ENCODE results near the gene FN1.

Gene FN1

DNA sequence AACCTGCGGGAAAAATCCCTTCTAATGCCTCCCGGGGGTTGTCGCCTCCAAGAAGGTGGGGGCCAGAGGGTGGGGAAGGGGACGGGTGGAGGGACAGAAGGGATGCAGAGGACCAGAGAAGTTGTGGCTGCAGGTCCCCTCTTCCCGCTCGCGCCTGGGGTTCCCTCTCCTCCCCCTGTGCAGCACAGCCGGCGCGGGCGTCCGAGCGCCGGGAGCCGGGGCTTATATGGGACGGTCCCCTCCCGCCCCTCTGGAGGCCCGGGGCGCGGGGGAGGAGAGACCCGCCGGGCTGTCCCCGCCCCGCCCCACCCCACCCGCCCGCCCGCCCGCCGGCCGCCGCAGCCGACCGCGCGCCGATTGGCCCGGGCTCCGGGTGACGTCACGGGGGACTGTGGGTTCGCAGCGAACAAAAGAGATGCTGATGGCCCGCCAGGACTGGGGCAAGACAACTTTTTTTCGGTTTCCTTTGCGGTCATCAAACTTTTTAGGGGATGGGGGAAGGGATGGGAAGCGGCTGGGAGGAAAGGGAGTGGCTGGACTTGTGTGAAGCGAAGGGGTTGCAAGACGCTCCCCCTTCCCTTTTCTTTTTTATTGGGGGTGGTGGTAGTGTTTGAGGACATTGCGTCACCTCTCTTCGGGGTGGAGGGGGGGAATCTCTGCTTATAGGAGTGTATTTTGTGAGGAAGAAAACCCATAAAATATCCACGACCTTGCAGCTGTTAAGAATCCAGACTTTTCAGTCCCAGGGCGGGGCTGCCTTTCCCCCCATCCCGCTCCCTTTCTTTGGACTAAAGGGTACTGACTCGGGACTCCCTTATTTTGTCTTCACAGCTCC, at the start of gene FN1:
FN1 (minus strand) TSS at position 199 of the 835 bp plus-strand sequence. CDS start 266 bp downstream, outside the sequence.
- DNase-seq: peak; percentile 58

DNA sequence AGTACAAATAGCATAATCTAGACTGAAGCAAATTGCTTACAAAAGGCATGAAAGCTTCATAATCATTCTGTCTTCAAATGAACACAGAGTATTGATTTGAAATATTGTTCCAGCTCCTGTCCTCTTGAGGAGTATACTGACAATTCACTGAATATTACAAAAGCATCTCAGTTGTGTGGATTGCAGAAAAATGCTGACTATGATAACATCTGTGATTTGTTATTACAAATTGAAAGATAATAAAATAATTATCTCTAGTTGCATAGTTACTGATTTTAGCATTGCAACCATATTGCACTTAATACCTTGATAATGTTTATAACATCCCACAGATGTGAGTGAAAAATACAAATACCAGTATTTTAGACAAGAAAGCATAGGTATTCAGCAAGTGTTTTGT, 49.2 kb upstream of the FN1 start:
- no peak for DNase-seq

- no peak for DNase-seq
These were observed 48.7 kb upstream of the FN1 start for GRCh38 chr2:215484570-215484969.

DNA sequence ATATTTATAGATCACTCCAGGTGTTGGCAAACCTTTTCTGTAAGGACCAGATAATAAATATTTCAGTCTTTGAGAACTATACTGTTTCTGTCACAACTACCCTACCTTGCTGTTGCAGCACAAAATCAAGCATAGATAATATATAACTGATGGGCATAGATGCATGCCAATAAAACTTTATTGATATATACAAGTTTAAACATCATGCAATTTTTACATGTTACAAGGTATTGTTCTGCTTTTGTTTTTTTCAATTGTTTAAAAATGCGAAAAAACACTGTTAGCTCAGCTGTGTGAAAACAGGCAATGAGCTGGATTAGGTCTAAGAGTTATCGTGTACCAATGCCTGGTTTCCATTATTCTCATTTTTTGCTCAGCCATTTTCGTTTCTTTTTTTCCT, 47.6 kb upstream of the FN1 start:
- no peak for DNase-seq

GRCh38 chr2:215479536-215480240, 43.8 kb upstream of the FN1 start:
- DNase-seq: no peak

DNA sequence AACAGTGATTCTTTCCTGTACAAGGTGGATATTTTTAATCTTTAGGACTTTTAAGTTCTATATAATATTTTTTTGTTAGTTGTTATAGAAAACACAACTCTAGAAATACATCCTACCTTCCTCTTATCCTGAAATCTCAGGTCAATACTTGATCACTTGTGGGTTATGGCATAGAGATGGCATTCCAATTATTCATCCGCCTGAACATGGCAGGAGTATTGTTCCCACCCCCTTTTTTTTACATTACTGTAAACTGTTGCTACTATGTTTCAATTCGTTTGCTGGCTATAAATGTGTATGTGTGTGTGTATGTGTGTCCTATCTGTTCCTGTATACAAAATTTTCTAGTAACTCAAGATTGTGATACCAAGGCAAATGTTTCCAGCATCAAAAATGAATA, 43.3 kb upstream of the FN1 start:
- no peak for DNase-seq

GRCh38 chr2:215476424-215476823, 40.6 kb upstream of the FN1 start:
- no peak for DNase-seq

DNA sequence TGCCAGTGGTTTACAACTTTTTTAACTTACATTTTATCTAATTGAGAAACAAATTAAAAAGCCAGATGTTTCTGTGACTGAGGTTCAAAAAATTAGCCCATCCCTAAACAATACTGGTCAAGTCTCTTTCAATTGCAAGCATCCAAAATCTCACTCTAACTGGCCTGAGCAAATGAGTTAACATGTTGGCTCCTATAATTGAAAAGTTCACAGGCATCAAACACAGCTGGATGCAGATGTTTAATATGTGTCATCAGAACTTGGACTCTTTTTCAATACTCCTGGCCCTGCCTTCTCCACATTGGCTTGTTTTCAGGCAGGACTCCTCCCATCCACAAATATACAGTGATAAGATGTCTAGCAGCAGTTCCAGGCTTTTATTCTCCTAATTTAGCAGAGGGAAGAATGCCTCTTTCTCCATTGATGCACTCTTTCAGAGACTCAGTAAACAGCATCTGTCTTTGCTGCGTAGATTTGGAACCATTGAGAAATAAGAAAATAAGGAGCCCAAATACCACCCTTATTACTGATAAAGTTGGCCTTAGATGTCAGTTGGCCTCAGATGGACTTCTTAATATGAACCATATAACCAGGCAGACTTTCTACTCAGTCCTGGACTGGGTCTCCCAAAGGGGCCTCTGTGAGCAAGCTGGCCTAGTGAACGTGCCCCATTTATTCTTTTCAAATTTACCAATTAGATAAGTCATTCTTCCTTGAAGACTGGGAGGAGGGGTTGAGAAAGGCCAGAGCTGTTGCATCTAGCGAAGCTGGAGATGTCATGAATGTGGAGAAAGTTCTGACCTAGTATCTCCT, 30.4 kb upstream of the FN1 start:
- no peak for DNase-seq

- no peak for DNase-seq
These were observed 29.4 kb upstream of the FN1 start for GRCh38 chr2:215465256-215465655.

- DNase-seq: no peak
These were observed 26.1 kb upstream of the FN1 start for GRCh38 chr2:215461836-215462532.

- no peak for DNase-seq
These were observed 25.0 kb upstream of the FN1 start for GRCh38 chr2:215460682-215461382.

GRCh38 chr2:215455958-215456357, 20.1 kb upstream of the FN1 start:
- no peak for DNase-seq

DNA sequence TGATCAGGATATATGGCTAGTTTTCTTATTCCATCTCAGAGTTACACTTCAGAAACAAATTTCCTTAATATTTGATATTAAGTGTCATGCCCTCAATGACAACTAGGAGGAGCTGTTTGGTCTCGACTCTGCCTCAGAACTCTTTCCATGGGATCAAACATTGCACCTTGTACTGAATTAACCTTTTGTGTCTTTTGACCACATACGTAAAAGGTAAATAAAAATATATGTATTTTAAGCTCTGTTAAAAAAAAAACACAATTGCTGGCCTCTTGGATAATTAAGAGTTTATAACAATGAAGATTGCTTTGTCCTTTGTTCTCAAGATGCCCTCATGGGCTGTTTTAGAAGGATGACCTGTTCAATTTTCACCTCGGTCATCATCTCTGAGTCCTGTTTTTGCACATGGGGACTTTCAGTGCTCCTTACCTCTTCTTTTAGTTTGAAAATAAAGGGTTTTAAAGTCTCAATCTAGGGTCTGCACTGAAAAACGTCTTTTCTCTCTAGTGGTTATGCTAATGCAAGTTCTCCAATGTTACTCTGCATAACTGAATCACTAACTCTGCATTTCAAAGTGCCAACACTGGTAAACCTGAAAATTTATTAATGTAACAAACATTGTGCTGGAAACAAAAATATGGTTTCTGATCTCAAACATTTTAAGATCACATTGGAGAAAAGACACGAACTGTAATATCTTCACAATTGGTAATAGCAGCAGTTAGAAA, 18.8 kb upstream of the FN1 start:
- peak; percentile 7 for DNase-seq

DNA sequence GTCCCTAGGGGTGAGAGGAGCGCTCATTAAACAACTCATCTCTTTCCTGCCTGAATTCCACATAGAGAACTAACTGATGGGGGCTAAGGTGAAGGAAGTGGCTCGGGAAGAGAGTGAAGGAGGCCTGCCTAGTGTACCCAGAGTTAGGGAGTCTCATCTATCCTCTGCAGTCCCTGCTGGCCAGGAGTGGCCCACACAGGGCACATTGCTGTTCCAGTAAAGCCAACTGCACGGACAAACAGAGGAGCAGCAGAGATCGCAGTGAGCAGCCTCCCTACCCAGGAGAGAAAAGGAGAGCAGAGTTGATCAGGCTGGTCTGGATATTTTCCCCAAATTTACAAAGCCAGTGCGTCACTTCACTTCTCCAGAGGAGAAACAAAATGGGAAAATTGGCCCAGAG, 16.9 kb upstream of the FN1 start:
- DNase-seq: no peak

GRCh38 chr2:215451012-215451756, 15.3 kb upstream of the FN1 start:
- DNase-seq: no peak

GRCh38 chr2:215450188-215451011, 14.5 kb upstream of the FN1 start:
- DNase-seq: no peak

GRCh38 chr2:215447673-215448081, 11.8 kb upstream of the FN1 start:
- DNase-seq: no peak

DNA sequence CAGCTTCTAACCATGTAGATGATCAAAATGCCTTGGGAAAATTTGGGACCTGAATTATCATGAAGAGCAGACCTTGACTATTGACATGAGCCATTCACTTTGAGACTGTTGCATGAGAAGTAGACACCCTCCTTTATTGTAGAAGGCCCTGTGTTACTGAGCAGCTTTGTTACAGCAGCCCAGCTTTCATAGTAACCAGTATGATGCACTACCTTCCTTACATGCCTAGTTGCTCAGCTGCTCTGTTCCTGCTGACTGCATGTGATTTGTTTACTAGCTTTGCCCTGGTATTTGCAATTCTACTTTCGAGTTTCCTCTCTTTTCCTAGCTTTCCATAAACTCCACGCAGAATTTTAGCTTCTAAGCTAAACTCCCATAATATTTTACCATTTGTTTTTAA, 11.2 kb upstream of the FN1 start:
- DNase-seq: no peak

DNA sequence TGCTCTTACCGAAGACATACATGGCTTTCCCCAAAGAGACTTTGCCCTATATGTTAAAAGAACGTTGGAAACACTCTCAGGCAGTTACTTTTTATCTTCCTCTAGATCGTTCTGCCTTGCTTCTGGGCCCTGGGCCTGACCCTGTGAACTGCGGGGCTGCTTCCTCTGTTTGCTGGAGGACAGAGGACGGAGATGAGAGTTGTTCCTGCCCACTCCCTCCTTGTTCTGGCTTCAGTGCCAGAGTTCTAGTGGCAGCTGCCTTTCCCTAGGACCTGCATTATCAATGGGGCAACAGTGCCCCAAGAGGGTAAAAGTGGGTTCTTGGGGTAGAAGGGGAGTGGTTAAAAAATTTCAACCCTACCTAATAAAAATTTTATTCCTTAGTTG, 6.5 kb upstream of the FN1 start:
- DNase-seq: no peak
